ENCODE data around the gene ARHGEF7.
"Not testable (repeated sequence)": the region's sequence is repeated elsewhere in the genome, so short reads cannot be mapped to it uniquely, and the experiment has no call there.

The ARHGEF7 gene

GRCh38 chr13:111257899-111258298 lies 142.8 kb downstream of the ARHGEF7 start:
- not testable (repeated sequence) for DNase-seq

GRCh38 chr13:111258637-111259036 lies 143.5 kb downstream of the ARHGEF7 start:
- no peak for DNase-seq

GRCh38 chr13:111259058-111259457 lies 143.9 kb downstream of the ARHGEF7 start:
- DNase-seq, result no peak

GRCh38 chr13:111261326-111261725 lies 146.2 kb downstream of the ARHGEF7 start:
- no peak for DNase-seq

- no peak for DNase-seq
These were observed 147.2 kb downstream of the ARHGEF7 start for GRCh38 chr13:111262281-111262680.

GRCh38 chr13:111262715-111263114 lies 147.6 kb downstream of the ARHGEF7 start:
- DNase-seq, result no peak

GRCh38 chr13:111263566-111263965 lies 148.5 kb downstream of the ARHGEF7 start:
- DNase-seq, result no peak

GRCh38 chr13:111265006-111265700 lies 150.0 kb downstream of the ARHGEF7 start:
- DNase-seq, result no peak

GRCh38 chr13:111265701-111266035 lies 150.6 kb downstream of the ARHGEF7 start:
- DNase-seq, result no peak

- DNase-seq, result no peak
These were observed 152.1 kb downstream of the ARHGEF7 start for GRCh38 chr13:111267205-111267604.

GRCh38 chr13:111267784-111268183 lies 152.7 kb downstream of the ARHGEF7 start:
- DNase-seq, result no peak

GRCh38 chr13:111269508-111269907 lies 154.4 kb downstream of the ARHGEF7 start:
- DNase-seq, result no peak

GRCh38 chr13:111270126-111270525 lies 155.0 kb downstream of the ARHGEF7 start:
- DNase-seq, result no peak

GRCh38 chr13:111270765-111271698 lies 155.9 kb downstream of the ARHGEF7 start:
- DNase-seq, result no peak

- DNase-seq, result no peak
These were observed 157.0 kb downstream of the ARHGEF7 start for GRCh38 chr13:111272117-111272516.

- no peak for DNase-seq
These were observed 160.3 kb downstream of the ARHGEF7 start for GRCh38 chr13:111275382-111275781.

- DNase-seq, result no peak
These were observed 161.0 kb downstream of the ARHGEF7 start for GRCh38 chr13:111275995-111276618.

- no peak for DNase-seq
These were observed 163.1 kb downstream of the ARHGEF7 start for GRCh38 chr13:111278258-111278657.

GRCh38 chr13:111278743-111279652 lies 163.9 kb downstream of the ARHGEF7 start:
- no peak for DNase-seq

GRCh38 chr13:111280226-111280625 lies 165.1 kb downstream of the ARHGEF7 start:
- no peak for DNase-seq

- DNase-seq, result no peak
These were observed 165.8 kb downstream of the ARHGEF7 start for GRCh38 chr13:111280681-111281585.

Data from NCI-H187 treated with DMSO at 0.1 percent for 48 hours (cell line).